SU-DHL-6 (cell line): ENCODE results near the gene LRRC7.

Source experiments
- H2AFZ ChIP-seq: fragments of 200-600 bp; sonication (generic); 2 replicates; pipeline ENCODE4 v1.6.1; 2014; ENCODE audit warnings: low read depth, mild to moderate bottlenecking, moderate library complexity, mixed read lengths, antibody characterized with exemption, low read length; ENCODE audit not compliant: severe bottlenecking
- H3F3A ChIP-seq: fragments of 200-600 bp; shearing (Covaris generic); 2 replicates; pipeline ENCODE4 v1.6.0; 2016; ENCODE audit warnings: antibody characterized with exemption, mild to moderate bottlenecking; ENCODE audit not compliant: insufficient read depth
- H3K27ac ChIP-seq: fragments of 200-600 bp; sonication (generic); 2 replicates; pipeline ENCODE4 v1.5.1; 2016; ENCODE audit warnings: low read depth, mild to moderate bottlenecking, low read length, moderate library complexity, mixed read lengths
- H3K27me3 ChIP-seq: fragments of 200-600 bp; sonication (generic), shearing (Covaris generic); 2 replicates; pipeline ENCODE4 v1.6.0; 2014; ENCODE audit warnings: mild to moderate bottlenecking, low read length
- H3K36me3 ChIP-seq: fragments of 200-600 bp; sonication (generic); 2 replicates; pipeline ENCODE4 v1.6.1; 2014; ENCODE audit warnings: mild to moderate bottlenecking, low read length, mixed read lengths
- H3K4me2 ChIP-seq: fragments of 300-600, 200-600 bp; shearing (Covaris generic), sonication (generic); 2 replicates; pipeline ENCODE4 v1.6.0; 2014; ENCODE audit warnings: low read length, low read depth, mild to moderate bottlenecking; ENCODE audit not compliant: poor library complexity, severe bottlenecking
- H3K4me3 ChIP-seq: fragments of 200-600 bp; sonication (generic); 2 replicates; pipeline ENCODE4 v1.5.1; 2014; ENCODE audit warnings: antibody characterized with exemption, low read length, mild to moderate bottlenecking, mixed read lengths; ENCODE audit not compliant: insufficient read depth, poor library complexity, severe bottlenecking
- H3K79me2 ChIP-seq: fragments of 200-600 bp; sonication (generic); 2 replicates; pipeline ENCODE4 v1.6.1; 2014; ENCODE audit warnings: mild to moderate bottlenecking, low read length, moderate library complexity; ENCODE audit not compliant: insufficient read depth
- H3K9ac ChIP-seq: fragments of 200-600 bp; sonication (generic); 2 replicates; pipeline ENCODE4 v1.7.0; 2014; ENCODE audit warnings: mild to moderate bottlenecking, low read length
- H3K9me2 ChIP-seq: fragments of 200-600 bp; sonication (generic); replicated peaks from 2 replicates; pipeline ENCODE4 v1.6.1; 2014; ENCODE audit warnings: low read length; ENCODE audit not compliant: insufficient read depth
- H3K9me3 ChIP-seq: fragments of 200-600 bp; sonication (generic); 2 replicates; pipeline ENCODE4 v1.6.1; 2014; ENCODE audit warnings: low read length, mixed read lengths; ENCODE audit not compliant: insufficient read depth
- H4K20me1 ChIP-seq: fragments of 200-600 bp; sonication (generic); 2 replicates; pipeline ENCODE4 v1.6.1; 2014; ENCODE audit warnings: low read depth, mild to moderate bottlenecking, antibody characterized with exemption, low read length, moderate library complexity, mixed read lengths
- EZH2phosphoT487 ChIP-seq: fragments of 200-600 bp; sonication (generic), shearing (Covaris generic); conservative IDR thresholded peaks from 2 replicates; pipeline ENCODE4 v1.6.1; 2018; ENCODE audit warnings: mild to moderate bottlenecking, antibody characterized with exemption, low read length, moderate library complexity, mixed read lengths
- TF ChIP-seq, protein P1 (sequence below): fragments of 200-600 bp; sonication (generic); IDR thresholded peaks from one replicate; pipeline ENCODE4 v1.5.1; 2017; ENCODE audit warnings: antibody characterized with exemption, mild to moderate bottlenecking, low read length, moderate library complexity; ENCODE audit not compliant: insufficient read depth, poor library complexity, severe bottlenecking

The LRRC7 gene

DNA sequence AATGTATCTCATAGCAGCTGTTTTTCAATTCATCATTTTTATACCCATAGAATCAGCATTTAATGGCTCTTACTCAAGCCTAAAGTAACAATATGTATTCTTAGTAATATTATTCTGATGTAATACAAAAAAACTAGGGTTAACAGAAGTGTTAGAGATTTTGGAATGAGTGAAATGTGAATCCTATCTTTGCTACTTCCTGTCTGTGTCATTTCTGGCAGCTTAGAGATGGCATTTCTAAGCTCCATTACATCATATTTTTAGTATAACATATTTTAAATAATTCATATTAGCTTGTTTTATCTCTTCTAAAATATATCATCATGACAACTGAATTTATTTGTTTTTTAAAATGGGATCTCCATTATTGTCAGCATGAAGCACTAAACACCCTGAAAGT lies 90.2 kb downstream of the LRRC7 start:
- no peak overlapping the region for H3K9ac ChIP-seq
- no peaks in the 10 kb centered on the region for H3K27me3 ChIP-seq
- H3K9me2 ChIP-seq, result no peaks in the 10 kb centered on the region
- no peaks in the 10 kb centered on the region for H3K79me2 ChIP-seq
- no peaks in the 10 kb centered on the region for H3K36me3 ChIP-seq
- no peaks in the 10 kb centered on the region for H3K9me3 ChIP-seq
- H2AFZ ChIP-seq, result no peak overlapping the region
- H3K27ac ChIP-seq, result no peak overlapping the region
- no peak overlapping the region for H3K4me2 ChIP-seq
- no peaks in the 10 kb centered on the region for H4K20me1 ChIP-seq
- H3F3A ChIP-seq, result no peaks in the 10 kb centered on the region
- H3K4me3 ChIP-seq, result no peak overlapping the region
- TF ChIP-seq, protein P1, sequence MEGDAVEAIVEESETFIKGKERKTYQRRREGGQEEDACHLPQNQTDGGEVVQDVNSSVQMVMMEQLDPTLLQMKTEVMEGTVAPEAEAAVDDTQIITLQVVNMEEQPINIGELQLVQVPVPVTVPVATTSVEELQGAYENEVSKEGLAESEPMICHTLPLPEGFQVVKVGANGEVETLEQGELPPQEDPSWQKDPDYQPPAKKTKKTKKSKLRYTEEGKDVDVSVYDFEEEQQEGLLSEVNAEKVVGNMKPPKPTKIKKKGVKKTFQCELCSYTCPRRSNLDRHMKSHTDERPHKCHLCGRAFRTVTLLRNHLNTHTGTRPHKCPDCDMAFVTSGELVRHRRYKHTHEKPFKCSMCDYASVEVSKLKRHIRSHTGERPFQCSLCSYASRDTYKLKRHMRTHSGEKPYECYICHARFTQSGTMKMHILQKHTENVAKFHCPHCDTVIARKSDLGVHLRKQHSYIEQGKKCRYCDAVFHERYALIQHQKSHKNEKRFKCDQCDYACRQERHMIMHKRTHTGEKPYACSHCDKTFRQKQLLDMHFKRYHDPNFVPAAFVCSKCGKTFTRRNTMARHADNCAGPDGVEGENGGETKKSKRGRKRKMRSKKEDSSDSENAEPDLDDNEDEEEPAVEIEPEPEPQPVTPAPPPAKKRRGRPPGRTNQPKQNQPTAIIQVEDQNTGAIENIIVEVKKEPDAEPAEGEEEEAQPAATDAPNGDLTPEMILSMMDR, result no peak

DNA sequence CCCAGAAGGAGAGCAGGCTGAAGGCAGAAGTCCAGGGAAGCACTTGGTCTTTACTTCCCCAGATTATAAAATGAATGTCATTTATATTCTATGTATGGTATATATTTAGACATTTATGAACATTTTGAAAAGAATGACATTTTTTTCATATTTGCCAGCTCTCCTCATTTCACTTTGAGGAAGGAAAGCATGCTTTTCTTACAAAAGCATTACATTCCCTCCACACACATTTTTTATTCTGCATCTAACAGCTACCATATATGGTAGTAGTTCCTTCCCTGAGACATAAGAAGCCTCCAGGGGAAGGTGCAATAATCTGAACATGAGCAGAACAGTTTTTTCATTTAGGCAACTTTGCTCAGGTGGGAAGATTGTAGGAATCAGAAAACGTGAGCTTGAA lies 94.0 kb downstream of the LRRC7 start:
- H3K9ac ChIP-seq, result no peak overlapping the region
- no peaks in the 10 kb centered on the region for H3F3A ChIP-seq
- H3K36me3 ChIP-seq, result no peaks in the 10 kb centered on the region
- H3K79me2 ChIP-seq, result no peaks in the 10 kb centered on the region
- H2AFZ ChIP-seq, result no peak overlapping the region
- no peaks in the 10 kb centered on the region for H4K20me1 ChIP-seq
- no peaks in the 10 kb centered on the region for H3K27me3 ChIP-seq
- H3K27ac ChIP-seq, result no peak overlapping the region
- no peak overlapping the region for H3K4me2 ChIP-seq
- no peak overlapping the region for H3K4me3 ChIP-seq
- H3K9me3 ChIP-seq, result no peaks in the 10 kb centered on the region
- TF ChIP-seq, protein P1, result no peak
- no peak for TF ChIP-seq EZH2phosphoT487
- no peaks in the 10 kb centered on the region for H3K9me2 ChIP-seq

DNA sequence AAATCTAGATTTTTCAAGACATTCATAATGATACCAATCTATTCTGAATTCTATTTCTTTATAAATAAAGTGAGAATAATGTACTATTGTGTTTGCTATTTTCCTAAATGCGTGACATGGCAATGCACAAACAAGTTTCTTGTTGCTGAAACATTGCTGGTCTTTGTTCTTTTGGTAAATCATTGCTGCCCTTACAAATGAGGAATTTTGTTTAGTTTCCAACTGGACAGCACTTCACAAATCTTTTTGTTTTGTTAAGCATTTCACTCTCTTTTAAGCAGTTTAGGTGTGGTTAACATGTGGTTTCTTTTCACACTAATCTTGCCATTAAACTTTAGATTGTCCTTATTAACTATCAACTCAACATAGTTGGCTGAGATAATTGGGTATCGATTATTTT lies 94.6 kb downstream of the LRRC7 start:
- no peak for TF ChIP-seq EZH2phosphoT487
- TF ChIP-seq, protein P1, result no peak
- no peak overlapping the region for H3K4me2 ChIP-seq
- no peaks in the 10 kb centered on the region for H4K20me1 ChIP-seq
- no peak overlapping the region for H2AFZ ChIP-seq
- H3K36me3 ChIP-seq, result no peaks in the 10 kb centered on the region
- H3K27me3 ChIP-seq, result no peaks in the 10 kb centered on the region
- H3F3A ChIP-seq, result no peaks in the 10 kb centered on the region
- no peak overlapping the region for H3K9ac ChIP-seq
- H3K27ac ChIP-seq, result no peak overlapping the region
- H3K79me2 ChIP-seq, result no peaks in the 10 kb centered on the region
- H3K9me3 ChIP-seq, result no peaks in the 10 kb centered on the region
- no peaks in the 10 kb centered on the region for H3K9me2 ChIP-seq
- H3K4me3 ChIP-seq, result no peak overlapping the region

DNA sequence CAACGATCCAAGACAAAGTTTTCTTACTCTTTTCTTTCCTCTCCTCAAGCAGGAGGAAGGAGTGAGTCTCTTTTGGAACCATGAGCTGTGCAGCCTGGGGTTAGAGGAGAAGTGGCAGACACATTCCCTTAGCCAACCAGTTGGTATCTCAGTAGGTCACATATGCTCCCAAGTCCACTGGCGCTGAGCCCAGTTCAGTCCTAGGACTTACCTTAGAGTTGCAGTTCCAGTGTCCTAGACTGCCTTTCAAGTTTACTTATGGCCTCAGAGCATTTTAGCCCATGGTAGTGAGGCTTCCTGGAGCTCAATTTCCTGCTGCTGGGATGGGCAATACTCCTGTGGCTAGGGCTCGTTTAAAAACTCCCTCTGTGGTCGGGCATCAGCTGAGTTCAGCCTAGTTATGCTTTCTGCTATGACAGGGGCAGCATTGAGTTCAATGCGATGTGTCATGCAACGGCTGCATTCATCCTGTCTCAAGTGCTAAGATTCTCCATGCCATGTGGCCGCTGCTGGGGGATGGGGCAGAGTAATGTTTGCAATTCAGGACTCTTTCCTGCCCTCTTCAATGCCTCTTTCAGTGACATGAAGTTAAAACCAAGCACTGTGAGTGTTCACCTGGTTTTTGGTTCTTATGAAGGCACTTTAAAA lies 103.8 kb downstream of the LRRC7 start:
- Histone ChIP-seq H3K4me2 (no peak overlapping the region), H3F3A (no peaks in the 10 kb centered on the region)
- TF ChIP-seq, protein P1, result no peak
- TF ChIP-seq EZH2phosphoT487, result no peak

More for the DNA sequence above, 103.8 kb downstream of the LRRC7 start:
- no peak overlapping the region for H3K9ac ChIP-seq
- H3K79me2 ChIP-seq, result no peaks in the 10 kb centered on the region
- no peak overlapping the region for H3K4me3 ChIP-seq
- H2AFZ ChIP-seq, result no peak overlapping the region
- no peaks in the 10 kb centered on the region for H4K20me1 ChIP-seq
- H3K9me2 ChIP-seq, result no peaks in the 10 kb centered on the region
- H3K9me3 ChIP-seq, result no peaks in the 10 kb centered on the region
- no peaks in the 10 kb centered on the region for H3K27me3 ChIP-seq
- no peaks in the 10 kb centered on the region for H3K36me3 ChIP-seq
- no peak overlapping the region for H3K27ac ChIP-seq
